NK-92 (cell line): Measurements from ENCODE around the gene SOST.

ENCODE experiments used
- DNase-seq: peaks from one replicate; lab custom pipeline; 2025; ENCODE audit not compliant: unreplicated experiment; lab: John Stamatoyannopoulos, UW

The SOST gene

GRCh38 chr17:43710101-43710500 is 48.5 kb downstream of the SOST start:
- DNase-seq = no peak

- DNase-seq = no peak
Measured at GRCh38 chr17:43709210-43709609, 49.4 kb downstream of the SOST start.

GRCh38 chr17:43707184-43707583 is 51.4 kb downstream of the SOST start:
- DNase-seq = no peak

- no peak for DNase-seq
Measured at GRCh38 chr17:43706235-43706634, 52.4 kb downstream of the SOST start.
